GM12891 (cell line): ENCODE data around the gene PNLIP.

Experiments used
- DNase-seq: peaks from one replicate; pipeline ENCODE4 v3.0.0; 2011; ENCODE audit warnings: low spot score; ENCODE audit not compliant: insufficient read length
- FAIRE-seq: peaks from 2 replicates; lab custom pipeline; 2011; peaks lifted over from hg19 to GRCh38; lab: Jason Lieb, UNC
- PAX5 ChIP-seq: IDR thresholded peaks from 2 replicates; pipeline ENCODE4 v1.6.1; 2011; ENCODE audit warnings: low read length, moderate library complexity, mild to moderate bottlenecking; ENCODE audit not compliant: insufficient read depth, severe bottlenecking
- POLR2A ChIP-seq: IDR thresholded peaks from 2 replicates; pipeline ENCODE4 v1.6.1; 2011; ENCODE audit warnings: low read depth, low read length, control low read depth
- POLR2AphosphoS5 ChIP-seq: IDR thresholded peaks from 2 replicates; pipeline ENCODE4 v1.6.1; 2011; ENCODE audit warnings: low read depth, low read length, control low read depth
- POU2F2 ChIP-seq: IDR thresholded peaks from 2 replicates; pipeline ENCODE4 v1.6.1; 2011; ENCODE audit warnings: low read depth, mild to moderate bottlenecking, control low read depth, low read length, moderate library complexity
- SPI1 ChIP-seq: IDR thresholded peaks from 2 replicates; pipeline ENCODE4 v1.6.1; 2011; ENCODE audit warnings: low read depth, low read length, control low read depth
- TAF1 ChIP-seq: IDR thresholded peaks from 2 replicates; pipeline ENCODE4 v1.6.1; 2011; ENCODE audit warnings: low read depth, low read length, control low read depth

The PNLIP gene

GRCh38 chr10:116594525-116595035 lies 48.8 kb downstream of the PNLIP start:
- DNase-seq (no peak), FAIRE-seq (no peak)
- TF ChIP-seq TAF1, result no peak
- no peak for TF ChIP-seq PAX5
- TF ChIP-seq POU2F2, result no peak
- no peak for TF ChIP-seq POLR2AphosphoS5
- no peak for TF ChIP-seq POLR2A
- TF ChIP-seq SPI1, result no peak

- no peak for FAIRE-seq
- TF ChIP-seq POLR2AphosphoS5, result no peak
- TF ChIP-seq PAX5, result no peak
- DNase-seq, result no peak
Measured at GRCh38 chr10:116596062-116596461, 50.3 kb downstream of the PNLIP start.

- FAIRE-seq (no peak), DNase-seq (no peak)
- TF ChIP-seq SPI1 (no peak), TAF1 (no peak), POU2F2 (no peak), POLR2A (no peak), PAX5 (no peak), POLR2AphosphoS5 (no peak)
Measured at GRCh38 chr10:116597543-116597942, 51.8 kb downstream of the PNLIP start.

GRCh38 chr10:116598329-116598728 lies 52.6 kb downstream of the PNLIP start:
- FAIRE-seq (no peak), DNase-seq (no peak)
- TF ChIP-seq TAF1 (no peak), PAX5 (no peak), POU2F2 (no peak), POLR2AphosphoS5 (no peak), POLR2A (no peak), SPI1 (no peak)

- no peak for TF ChIP-seq POLR2AphosphoS5
- TF ChIP-seq TAF1, result no peak
- no peak for TF ChIP-seq PAX5
- FAIRE-seq, result no peak
Measured at GRCh38 chr10:116599991-116600390, 54.3 kb downstream of the PNLIP start.

GRCh38 chr10:116602648-116603400 lies 57.1 kb downstream of the PNLIP start:
- DNase-seq (no peak), FAIRE-seq (no peak)
- TF ChIP-seq SPI1 (no peak), POU2F2 (no peak), TAF1 (no peak), POLR2A (no peak), PAX5 (no peak), POLR2AphosphoS5 (no peak)

More at GRCh38 chr10:116599991-116600390, 54.3 kb downstream of the PNLIP start:
- no peak for DNase-seq

GRCh38 chr10:116606061-116606483 lies 60.3 kb downstream of the PNLIP start:
- FAIRE-seq, result no peak
- TF ChIP-seq PAX5 (no peak), TAF1 (no peak), POLR2A (no peak), POLR2AphosphoS5 (no peak), POU2F2 (no peak), SPI1 (no peak)
- DNase-seq, result no peak

GRCh38 chr10:116607336-116607735 lies 61.6 kb downstream of the PNLIP start:
- no peak for DNase-seq
- TF ChIP-seq POLR2A (no peak), PAX5 (no peak), POLR2AphosphoS5 (no peak), SPI1 (no peak), POU2F2 (no peak), TAF1 (no peak)
- FAIRE-seq, result no peak

GRCh38 chr10:116608686-116609594 lies 63.2 kb downstream of the PNLIP start:
- FAIRE-seq (no peak), DNase-seq (no peak)
- TF ChIP-seq POU2F2 (no peak), SPI1 (no peak), PAX5 (no peak), POLR2AphosphoS5 (no peak), POLR2A (no peak), TAF1 (no peak)
